ENCODE data around the gene MAK.
"Not testable (repeated sequence)": the region's sequence is repeated elsewhere in the genome, so short reads cannot be mapped to it uniquely, and the experiment has no call there.

The MAK gene

DNA sequence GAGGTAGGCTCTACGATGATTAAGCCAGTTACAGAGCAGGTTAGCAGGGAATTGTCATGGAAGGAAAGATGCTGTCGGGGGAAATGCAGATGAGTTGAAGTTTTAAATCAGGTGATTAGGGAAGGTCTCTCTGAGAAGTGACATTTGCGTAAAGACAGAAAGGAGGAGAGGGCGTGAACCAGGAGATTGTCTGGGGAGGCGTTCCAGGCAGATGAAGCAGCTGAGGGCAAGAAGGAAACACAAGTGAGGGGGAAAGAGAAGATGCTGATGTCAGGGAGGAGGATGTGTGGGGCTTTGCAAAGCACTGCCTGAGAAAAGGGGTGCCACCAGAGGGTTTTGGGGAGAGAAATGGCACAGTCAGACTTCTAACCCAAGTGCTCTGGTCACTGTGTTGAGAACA lies 93.2 kb downstream of the MAK start:
- no peak for DNase-seq (ENCODE audit: low read depth, low spot score)

DNA sequence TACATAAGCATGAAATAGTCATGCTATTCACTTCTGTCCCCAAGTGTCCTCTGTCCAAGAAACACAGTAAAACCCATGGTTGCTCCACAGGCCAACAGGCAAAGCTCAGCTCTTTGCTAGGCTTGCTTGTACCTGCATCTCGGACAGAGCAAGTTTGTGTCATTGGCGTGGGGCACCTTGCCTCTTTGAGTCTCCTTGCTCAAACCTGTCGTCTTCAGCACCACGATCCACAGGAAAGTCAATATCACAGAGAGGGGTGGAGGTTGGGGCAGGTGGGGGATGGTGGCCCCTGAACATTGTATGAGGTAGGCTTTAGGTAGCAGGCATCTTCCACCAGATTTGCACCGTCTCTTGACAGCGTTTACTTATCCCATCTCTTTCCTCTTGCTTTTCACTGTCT lies 94.8 kb downstream of the MAK start:
- no peak for DNase-seq (ENCODE audit: low read depth, low spot score)
- in situ Hi-C loops (cut with HindIII; ENCODE audit: low sequenced_read_pairs) = no loop called here
- H3K4me3 ChIP-seq (ENCODE audit: low read depth, low read length) = no peak overlapping the region
- TF ChIP-seq, protein P1, sequence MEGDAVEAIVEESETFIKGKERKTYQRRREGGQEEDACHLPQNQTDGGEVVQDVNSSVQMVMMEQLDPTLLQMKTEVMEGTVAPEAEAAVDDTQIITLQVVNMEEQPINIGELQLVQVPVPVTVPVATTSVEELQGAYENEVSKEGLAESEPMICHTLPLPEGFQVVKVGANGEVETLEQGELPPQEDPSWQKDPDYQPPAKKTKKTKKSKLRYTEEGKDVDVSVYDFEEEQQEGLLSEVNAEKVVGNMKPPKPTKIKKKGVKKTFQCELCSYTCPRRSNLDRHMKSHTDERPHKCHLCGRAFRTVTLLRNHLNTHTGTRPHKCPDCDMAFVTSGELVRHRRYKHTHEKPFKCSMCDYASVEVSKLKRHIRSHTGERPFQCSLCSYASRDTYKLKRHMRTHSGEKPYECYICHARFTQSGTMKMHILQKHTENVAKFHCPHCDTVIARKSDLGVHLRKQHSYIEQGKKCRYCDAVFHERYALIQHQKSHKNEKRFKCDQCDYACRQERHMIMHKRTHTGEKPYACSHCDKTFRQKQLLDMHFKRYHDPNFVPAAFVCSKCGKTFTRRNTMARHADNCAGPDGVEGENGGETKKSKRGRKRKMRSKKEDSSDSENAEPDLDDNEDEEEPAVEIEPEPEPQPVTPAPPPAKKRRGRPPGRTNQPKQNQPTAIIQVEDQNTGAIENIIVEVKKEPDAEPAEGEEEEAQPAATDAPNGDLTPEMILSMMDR (IDR thresholded peaks at IDR 0.05; ENCODE audit: low read depth, low read length) = no peak

More for the DNA sequence above, 93.2 kb downstream of the MAK start:
- TF ChIP-seq, protein P1 (IDR thresholded peaks at IDR 0.05; ENCODE audit: low read depth, low read length) = no peak
- no peak overlapping the region for H3K4me3 ChIP-seq (ENCODE audit: low read depth, low read length)
- in situ Hi-C loops (cut with HindIII; ENCODE audit: low sequenced_read_pairs) = no loop called here

DNA sequence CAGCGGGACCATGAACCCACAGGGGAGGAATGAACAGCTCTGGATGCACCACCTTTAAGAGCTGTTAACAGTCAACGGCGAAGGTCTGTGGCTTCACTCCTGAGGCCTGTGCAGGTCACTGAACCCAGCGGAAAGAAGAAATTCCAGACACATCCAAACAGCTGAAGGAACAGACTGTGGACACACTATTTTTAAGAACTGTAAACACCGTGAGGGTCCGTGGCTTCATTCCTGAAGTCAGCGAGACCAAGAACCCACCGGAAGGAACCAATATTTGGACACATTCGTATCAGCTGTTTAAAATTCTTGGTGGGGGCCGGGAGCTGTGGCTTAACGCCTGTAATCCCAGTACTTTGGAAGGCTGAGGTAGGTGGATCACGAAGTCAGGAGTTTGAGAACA lies 96.1 kb downstream of the MAK start:
- DNase-seq (ENCODE audit: low read depth, low spot score) = no peak
- TF ChIP-seq, protein P1 (IDR thresholded peaks at IDR 0.05; ENCODE audit: low read depth, low read length) = no peak
- H3K4me3 ChIP-seq (ENCODE audit: low read depth, low read length) = no peak overlapping the region
- in situ Hi-C loops (cut with HindIII; ENCODE audit: low sequenced_read_pairs) = no loop called here

DNA sequence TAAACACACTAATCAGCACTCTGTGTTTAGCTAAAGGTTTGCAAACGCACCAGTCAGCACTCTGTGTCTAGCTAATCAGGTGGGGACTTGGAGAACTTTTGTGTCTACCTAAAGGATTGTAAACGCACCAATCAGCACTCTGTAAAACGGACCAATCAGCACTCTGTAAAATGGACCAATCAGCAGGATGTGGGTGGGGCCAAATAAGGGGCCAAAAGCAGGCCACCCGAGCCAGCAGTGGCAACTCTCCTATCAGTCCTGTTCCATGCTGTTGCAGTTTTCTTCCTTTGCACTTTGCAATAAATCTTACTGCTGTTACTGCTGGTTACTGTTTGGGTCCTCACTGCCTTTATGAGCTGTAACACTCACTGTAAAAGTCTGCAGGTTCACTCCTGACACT lies 96.7 kb downstream of the MAK start:
- DNase-seq (ENCODE audit: low read depth, low spot score); H3K4me3 ChIP-seq (ENCODE audit: low read depth, low read length); in situ Hi-C loops (cut with HindIII; ENCODE audit: low sequenced_read_pairs): not testable (repeated sequence)

DNA sequence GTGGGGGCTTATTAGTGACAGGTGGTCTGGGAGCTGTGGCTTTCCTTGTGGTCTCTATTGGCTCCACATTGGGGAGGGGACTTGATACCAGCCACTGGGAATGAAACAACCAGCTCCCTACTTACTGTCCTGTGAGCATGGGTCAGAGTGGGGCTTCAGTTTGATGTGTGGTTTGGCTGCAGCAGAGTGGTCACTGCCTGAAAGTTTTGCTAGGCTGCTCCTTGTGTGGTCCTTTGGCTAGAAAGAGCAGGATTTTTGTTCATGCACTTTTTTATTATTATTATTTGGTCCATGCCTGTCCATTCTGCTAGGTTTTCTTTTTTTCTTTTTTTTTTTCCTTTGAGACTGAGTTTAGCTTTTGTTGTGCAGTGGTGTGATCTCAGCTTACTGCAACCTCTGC lies 98.3 kb downstream of the MAK start:
- no peak overlapping the region for H3K4me3 ChIP-seq (ENCODE audit: low read depth, low read length)
- TF ChIP-seq, protein P1 (IDR thresholded peaks at IDR 0.05; ENCODE audit: low read depth, low read length) = no peak
- DNase-seq (ENCODE audit: low read depth, low spot score) = no peak
- in situ Hi-C loops (cut with HindIII; ENCODE audit: low sequenced_read_pairs) = no loop called here

DNA sequence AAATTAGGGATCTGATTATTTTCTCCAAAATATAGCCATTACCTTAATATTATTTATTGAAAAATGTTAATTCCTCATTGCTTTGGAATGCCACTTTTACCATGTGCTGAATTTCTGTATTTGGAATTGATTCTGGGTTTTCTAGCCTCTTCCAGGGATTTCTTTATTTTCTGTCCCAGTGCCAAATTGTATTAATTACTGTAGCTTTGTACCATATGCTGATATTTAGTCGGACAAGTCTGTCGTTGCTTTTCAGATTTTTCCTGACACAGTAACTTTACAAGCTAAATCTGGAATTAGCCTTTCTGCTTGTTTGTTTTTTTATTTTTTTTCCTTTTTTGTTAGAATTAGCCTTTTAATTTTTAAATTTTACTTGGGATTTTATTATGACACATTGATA lies 101.6 kb downstream of the MAK start:
- in situ Hi-C loops (cut with HindIII; ENCODE audit: low sequenced_read_pairs) = no loop called here
- no peak overlapping the region for H3K4me3 ChIP-seq (ENCODE audit: low read depth, low read length)
- no peak for DNase-seq (ENCODE audit: low read depth, low spot score)
- TF ChIP-seq, protein P1 (IDR thresholded peaks at IDR 0.05; ENCODE audit: low read depth, low read length) = no peak

DNA sequence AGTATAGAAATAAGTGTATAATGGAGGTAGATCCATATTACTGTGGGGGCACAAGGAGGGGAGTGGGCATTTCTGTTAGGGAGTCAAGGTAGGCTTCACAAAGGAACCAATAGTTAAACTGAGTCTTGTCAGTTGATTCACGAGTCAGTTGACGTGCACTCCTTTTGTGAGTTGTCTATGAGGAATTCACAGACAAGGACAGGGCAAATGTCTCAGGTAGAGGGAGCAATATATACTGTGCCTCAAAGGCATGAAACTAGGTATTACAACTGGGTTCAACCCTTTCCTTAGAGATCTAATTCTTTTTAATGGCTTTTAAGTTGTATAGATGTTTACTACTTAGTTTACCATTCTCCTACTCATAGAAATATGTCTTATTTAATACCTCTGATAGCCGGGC lies 104.5 kb downstream of the MAK start:
- H3K4me3 ChIP-seq (ENCODE audit: low read depth, low read length) = no peak overlapping the region
- in situ Hi-C loops (cut with HindIII; ENCODE audit: low sequenced_read_pairs) = no loop called here
- DNase-seq (ENCODE audit: low read depth, low spot score) = no peak
- TF ChIP-seq, protein P1 (IDR thresholded peaks at IDR 0.05; ENCODE audit: low read depth, low read length) = no peak

All from astrocyte of the spinal cord (primary cell).